NOMO-1 treated with DMSO at 0.1 percent for 48 hours (cell line): ENCODE data around the gene NEO1.
"Not testable (repeated sequence)": the region's sequence is repeated elsewhere in the genome, so short reads cannot be mapped to it uniquely, and the experiment has no call there.

Experiments used
- DNase-seq: peaks from one replicate; lab custom pipeline; 2025; ENCODE audit not compliant: unreplicated experiment; lab: John Stamatoyannopoulos, UW

The NEO1 gene

DNA sequence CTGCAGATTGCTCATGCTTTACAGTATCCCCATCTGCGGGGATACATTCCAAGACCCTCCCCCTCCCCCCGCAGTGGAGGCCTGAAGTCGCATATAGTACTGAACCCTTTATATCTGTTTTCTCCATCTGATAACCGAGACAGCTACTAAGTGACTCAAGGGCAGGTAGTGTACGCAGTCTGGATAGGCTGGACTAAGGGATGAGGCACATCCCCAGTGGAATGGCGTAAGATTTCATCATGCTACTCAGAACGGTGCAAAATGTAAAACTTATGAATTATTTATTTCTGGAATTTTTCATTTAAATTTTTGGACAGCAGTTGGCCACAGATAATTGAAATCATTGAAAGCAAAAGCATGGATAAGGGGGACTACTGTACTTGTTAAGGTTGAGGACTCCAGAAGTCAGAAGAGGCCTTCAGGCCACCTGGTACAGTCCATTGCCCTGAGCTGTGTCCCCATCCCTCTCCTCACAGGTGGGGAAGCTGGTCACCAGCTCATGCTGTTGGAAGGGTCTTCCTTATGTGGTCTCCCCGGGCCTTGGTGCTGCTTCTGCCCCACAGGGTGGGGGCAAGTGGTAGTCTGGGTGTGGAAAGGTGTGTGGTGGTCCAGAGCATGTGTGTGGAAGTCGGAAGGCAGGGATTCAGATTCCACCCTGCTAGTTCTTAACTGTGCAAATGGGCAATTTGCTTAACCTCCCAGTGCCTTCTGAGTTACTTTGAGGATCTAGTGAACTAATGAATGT lies 244.5 kb downstream of the NEO1 start:
- no peak for DNase-seq

DNA sequence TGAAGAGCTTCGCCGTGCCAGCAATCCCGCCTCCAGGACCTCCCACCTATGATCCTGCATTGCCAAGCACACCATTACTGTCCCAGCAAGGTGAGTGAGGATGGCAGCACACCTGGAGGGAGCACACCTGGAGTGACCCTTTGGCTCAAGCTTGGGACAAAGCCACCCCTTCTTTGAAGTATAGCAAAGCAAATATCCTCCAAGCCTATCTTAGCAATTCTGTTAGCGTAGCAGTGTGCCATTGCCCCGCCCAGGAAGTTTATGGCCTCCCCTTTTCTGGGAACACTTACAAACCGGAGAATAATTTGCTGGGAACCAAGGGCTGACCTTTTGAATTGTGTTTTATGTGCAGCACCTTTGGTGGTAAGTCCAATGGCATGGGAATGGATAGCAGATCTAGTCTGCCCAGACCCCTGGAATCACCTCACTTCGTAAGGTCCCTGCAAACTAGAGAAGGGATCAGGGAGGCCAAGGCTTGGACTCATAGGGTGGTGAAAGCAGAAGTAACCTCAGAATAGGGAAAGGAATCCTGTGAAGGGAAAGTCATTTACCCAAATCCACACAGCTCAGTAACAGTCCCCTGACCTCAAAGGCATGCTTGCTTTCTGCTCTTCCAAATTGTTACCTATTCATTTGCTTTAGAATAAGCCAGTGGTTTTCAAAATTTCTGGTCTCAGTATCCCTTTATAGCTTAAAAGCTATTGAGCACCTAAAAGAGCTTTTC lies 246.4 kb downstream of the NEO1 start:
- peak; percentile 18 for DNase-seq

DNA sequence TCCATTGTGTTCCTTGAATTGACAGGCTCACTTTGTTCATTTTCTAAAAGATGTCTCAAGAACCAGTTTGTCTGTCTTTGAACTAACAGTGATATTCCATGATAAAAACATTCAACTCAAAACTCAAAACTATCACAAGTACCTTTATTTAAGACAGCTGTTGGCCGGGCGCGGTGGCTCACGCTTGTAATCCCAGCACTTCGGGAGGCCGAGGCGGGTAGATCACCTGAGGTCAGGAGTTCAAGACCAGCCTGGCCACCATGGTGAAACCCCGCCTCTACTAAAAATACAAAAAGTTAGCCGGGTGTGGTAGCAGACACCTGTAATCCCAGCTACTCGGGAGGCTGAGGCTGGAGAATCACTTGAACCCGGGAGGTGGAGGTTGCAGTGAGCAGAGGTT lies 248.0 kb downstream of the NEO1 start:
- not testable (repeated sequence) for DNase-seq

DNA sequence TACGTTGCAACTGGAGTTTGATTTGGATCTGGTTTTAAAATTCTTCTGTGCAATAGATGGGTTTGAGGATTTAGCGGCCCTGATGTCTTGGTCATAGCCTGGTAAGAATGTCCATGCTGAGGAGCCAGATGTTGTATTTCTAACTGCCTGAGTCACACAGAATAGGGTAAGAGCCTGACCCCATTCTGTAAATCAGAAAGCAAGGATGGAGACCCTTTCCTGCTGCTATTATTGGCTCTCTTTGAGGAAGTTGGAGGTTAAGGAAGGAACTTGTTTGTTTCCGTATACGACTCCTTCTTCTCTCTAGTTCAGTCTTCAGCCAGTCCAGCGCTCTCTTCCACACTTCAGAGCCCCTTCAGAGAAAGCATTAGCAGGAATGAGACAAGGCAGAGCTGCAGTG lies 251.4 kb downstream of the NEO1 start:
- DNase-seq = peak; percentile 70

DNA sequence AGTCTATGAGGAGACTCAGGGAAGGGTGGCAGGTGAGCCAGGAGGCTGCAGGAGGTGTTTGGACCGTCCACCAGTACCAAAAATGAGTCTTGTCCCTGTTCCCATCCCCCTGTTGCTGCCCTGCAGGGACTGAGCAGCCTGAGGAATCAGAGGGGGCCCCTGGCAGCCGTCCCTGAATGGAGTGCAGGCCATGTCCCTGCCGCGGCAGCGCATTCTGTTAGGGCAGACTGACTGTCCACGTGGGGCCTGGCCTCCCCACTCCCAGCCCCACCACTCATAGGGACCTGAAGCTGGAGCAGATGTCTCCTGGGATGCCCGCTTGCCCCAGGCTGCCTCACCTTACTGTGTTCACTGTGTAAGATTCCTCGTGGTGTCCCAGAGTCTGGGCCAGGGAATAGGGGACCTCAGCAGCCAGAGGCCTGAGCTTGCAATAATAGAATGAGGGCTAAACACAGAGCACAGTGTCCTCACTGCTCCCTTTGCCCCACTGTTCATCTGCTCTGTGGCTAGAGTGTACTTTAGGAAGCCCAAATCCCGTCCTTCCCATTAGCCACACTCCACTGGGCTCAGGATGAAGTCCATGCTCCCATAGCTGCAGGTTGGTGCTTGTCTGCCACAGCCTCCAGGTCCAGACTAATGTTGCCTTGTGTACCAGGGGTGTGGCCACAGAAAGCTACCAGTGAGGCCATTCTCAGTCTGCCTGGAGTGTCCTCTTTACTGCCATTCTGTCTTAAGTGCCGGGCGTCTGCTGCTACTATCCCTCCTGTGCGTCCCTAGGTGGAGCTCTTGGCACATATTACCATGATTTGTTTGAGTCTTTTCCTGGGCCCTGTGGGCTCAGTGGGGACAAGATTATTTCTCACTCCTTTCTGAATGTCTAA lies 253.3 kb downstream of the NEO1 start:
- peak; percentile 94 for DNase-seq

DNA sequence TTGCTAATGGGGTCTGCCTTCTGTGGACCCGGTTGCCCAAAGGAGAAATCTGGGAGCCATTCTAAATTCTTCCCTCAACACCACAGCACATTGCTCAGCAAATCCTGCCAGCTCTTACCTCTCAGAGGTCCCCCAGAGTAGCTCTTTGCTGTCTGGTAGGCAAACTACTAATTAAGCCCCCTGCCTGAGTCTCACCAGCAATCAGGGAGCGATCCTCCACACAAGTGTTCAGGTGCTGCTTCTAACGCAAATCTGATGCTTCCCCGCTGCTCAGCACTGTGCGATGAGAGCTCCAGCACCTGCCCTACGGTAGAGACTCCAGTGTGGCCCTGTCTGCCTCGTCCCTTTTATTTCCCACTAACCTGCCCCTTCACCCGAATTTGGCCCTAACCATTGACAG lies 256.0 kb downstream of the NEO1 start:
- DNase-seq = no peak

DNA sequence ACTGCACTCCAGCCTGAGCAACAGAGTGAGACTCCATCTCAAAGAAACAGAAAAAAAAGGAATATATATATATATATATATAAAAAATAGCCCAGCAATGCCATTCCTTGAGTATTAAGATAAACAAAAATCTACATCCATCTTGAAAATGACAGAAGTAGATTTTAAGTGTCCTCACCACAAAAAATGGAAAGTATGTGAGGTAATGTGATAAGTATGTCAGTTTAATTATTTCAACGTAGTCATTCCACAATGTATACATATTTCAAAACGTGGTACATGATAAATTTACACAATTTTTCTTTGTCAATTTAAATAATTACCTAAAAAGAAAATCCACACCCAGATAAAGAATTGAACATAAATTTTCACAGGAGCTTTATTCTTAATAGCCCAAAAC lies 261.6 kb downstream of the NEO1 start:
- no peak for DNase-seq

DNA sequence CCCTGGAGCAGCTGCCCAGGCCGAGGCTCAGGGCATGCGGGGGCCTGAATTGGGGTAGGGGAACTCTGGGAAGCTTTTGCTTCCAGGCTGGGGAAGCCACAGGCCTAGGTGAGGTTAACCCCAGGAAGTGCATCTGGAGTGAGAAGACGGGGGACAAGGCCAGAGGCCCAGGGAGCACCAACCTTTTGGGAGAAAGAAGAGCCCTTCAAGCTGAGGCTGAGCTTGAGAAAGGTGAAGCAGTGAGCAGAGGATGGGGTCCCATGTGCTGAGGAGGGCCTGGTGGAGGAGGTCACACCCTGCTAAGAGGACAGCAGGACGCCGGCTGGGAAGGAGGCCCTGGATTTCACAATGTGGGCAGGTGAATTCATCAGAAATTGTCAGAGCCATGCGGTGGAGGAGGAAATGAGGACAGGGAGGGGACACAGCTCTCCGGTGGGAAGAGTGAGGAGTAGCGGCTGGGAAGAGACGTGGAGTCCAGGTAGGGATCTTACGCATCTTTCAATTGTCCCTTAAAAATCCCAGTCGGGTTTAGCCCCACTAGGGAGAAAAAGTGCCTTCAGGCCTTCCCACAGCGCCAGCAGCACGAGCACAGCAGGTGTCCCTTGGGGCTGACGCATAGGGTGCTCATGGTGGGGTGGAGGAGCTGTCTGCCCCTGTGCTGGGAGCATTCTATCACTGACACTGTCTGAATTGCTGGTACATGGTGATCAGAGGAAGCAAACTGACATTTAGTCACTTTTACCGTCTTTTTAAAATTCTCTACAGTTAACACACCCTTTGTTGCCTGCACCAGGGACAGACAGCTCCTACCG lies 265.6 kb downstream of the NEO1 start:
- DNase-seq = no peak

DNA sequence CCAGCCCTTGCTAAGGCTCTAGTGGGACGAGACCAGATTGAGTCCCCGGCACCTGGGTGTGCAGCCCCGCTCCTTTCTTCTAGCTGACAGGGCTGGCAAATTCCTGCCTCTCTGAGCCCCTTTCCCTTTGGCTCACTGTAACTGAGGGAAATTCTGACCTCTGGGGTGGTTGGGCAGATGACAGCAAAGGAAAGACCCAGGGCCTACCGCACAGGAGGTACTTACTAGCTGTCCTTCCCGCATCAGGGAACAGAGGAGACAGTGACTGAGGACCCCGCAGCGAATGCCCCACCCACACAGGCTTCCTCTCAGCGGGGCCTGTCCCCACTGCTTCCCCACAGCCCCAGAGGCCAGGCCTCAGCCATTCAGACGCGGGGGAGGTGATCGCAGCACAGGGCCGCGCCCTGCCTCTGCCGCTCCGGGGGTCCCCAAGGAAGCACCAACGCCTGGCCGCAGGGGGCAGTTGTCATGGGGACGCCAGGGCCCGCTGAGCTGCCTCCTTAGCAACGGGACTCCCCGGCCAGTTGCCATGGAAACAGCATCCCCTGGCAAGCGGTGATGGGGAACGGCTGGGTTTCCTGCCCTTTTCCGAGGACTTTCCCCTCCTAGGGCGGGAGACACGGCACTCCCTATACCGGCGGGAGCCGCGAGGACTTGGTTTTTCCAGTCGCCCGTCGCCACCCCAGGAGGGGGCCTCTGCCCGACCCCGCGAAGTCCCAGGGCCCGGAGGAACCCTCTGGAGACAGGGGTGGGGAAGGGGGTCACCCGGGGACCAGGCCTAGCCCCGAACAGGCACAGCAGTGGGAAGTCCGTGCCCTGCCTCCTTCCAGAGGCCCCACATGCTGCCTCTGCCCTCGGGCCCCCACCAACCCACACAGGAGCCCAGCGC lies 266.4 kb downstream of the NEO1 start:
- no peak for DNase-seq

DNA sequence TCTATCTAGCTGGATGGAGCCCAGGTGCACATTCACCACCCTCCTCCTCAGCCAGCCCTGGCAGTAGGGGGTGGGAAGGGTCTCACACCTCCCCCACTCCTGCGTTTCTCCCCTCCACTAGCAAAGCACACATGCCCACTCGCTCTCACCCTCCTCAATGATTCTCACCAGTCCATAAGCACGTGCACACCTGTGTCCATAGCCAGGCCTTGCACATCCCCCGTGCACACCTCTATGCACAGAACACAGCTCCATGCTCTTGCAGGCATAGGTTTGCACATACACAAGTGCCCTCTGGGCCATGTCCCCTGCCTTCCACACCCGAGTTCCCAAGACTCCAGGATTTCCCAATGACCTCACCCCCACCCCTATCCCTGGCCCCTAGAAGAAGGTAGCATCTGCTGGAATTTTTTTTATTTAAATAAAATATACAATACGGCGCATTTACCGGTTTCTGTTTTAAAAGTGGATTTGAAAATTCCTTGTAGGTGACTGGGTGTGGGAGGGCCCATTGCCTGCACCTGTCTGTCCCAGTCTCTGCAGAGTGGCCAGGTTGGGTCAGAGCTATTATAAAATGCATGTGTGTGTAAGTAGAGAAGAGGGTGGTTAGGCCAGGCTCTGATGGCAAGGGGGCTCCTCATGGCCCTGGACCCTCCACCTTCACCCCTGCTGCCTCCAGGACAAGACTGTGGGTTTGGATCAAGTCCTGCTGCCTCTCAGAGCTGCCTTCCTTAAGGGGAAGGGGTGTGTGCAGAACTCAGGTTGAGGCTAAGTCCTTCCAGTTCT lies 267.4 kb downstream of the NEO1 start:
- no peak for DNase-seq

DNA sequence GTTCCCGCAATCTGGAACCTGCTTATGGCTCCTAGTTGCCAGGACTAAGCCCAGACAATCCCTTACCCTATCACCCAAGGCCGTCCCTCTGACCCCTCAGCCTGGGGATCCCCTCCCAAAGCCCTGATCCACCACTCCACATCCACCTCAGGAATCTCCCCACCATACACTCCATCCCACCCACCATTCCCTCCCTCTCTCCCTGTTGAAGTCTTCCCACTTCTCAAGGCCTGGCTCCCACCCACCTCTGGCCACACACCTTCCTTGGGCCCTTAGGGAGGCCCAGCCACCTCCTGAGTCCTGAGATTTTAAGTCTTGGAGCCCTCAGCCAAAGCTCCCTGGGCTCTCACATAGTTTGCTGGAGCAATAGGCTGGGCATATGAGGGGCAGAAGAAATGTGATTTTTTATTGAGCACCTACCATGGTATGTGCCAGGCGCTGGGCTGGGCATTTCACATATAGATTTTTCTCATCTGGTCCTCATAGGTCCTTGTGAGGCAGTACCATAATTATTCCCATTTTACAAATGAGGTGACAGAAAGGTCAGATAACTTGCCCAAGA lies 268.4 kb downstream of the NEO1 start:
- DNase-seq = no peak

DNA sequence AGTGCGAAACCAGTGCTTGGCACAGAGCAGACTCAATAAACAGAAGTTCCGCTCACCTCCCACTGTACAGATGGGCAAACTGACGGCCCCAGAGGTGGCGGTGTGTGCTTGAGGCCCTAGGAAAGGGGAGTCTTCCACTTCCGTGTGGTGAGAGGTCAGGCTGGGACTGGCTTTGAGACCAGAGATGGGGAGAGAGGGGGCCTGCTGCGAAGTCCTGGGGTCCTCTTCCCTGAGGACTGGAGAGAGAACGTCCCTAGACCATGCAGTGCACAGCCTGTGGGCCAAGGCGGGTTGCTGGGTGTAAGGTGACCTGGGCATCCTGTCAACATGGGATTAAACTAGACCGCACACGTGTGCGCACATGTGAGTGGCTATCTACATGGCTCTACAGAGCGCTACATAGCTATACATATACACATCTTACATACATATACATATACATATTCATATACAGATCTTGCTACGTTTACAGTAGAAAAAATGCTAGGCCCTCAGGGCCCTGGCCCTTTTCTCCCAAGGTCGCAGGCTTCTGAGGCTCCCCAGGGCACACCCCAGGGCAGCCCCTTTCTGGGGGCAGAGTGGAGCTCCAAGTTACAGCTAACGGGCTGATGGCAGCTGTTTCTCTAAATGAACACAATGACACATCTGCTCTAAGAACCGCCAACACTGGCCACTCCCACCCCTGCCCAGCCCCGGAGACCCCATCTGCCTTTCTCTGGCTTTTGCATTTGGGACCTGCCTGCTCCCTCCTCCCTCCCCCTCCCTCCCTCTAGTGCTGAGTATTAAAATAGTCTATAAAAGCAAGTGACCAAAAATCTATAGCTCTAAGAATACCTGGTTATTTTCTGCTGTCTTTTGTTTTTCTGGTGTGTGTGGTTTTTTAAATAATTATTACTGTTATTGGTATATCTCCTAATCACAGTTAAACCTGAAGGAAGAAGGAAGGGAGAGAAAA lies 269.5 kb downstream of the NEO1 start:
- DNase-seq = no peak

DNA sequence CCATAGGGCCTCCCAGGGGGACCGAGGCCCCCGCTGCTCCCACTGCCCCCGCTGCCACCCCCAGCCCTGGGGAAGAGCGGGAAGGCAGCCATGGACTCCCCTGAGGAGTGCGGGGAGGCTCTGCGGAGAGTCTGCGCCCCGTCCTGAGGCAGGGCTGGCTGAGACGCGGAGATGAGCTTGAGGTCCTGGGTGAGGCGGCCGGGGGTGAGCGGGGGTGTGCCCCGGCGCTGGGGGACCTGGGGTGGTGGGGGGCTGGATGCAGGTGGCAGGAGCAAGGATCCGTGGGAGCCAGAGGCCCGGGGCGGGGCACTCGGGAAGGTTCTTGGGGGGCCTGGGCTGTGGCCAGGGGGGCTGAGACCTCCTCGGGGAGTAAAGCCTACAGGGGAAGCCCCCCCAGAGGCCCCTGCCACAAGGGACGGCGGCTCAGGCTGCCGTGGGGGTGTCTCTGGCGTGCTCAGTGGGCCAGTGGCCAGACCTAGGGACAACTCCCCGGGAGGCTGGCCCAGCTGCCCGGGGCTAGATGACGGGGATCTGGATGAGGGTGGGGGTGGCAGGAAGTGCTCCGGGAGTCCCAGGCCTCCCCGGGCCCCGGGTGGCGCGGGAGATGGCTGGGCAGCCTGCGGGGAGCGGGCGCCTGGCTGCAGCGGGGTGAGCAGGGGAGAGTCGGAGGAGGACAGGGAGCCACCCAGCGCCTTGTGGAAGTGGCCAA lies 270.6 kb downstream of the NEO1 start:
- DNase-seq = no peak

DNA sequence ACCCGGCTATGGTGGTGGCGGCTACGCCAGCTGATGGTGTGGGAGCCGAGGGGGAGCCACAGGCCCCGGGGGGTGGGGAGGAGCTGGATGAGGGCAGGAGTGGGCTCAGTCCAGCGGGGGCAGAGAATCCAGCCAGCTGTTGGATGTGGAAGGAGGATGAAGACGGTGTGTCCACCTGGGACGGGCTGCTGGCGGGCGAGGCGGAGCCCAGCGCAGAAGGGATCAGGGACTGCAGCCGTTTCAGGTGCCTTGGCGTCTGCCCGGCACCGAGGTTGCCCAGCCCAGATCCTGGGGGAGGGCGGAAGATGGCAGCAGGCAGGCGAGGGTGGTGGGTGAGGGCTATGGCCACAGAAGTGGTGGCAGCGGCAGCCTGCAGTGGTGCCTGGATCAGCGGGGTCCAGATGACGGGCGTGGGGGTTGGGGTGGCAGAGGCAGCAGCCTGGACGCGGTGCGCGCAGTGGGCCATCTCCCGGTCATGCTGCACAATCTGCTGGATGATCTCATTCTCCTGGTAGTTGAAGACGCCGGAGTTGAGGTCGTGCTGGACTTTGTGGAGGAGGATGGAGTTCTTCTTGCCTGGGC lies 271.2 kb downstream of the NEO1 start:
- DNase-seq = no peak

DNA sequence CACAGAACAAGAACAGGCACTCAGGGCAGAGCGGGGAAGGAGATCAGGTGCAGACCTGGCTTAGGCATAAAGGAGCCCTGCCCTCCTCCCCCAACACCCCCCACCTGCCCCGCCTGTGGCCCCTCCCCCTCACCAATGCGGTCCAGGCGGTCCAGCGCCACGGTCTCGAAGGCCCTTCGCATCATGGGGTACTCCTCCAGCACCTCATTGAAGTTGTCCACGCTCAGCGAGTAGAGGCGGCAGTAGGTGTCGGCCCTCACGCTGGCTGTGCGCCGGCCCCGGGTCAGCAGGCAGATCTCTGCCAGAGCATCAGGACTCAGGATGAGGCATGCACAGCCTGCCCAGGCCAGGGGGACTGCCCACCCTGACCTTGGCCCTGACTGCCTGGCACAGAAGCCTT lies 271.7 kb downstream of the NEO1 start:
- DNase-seq = no peak

DNA sequence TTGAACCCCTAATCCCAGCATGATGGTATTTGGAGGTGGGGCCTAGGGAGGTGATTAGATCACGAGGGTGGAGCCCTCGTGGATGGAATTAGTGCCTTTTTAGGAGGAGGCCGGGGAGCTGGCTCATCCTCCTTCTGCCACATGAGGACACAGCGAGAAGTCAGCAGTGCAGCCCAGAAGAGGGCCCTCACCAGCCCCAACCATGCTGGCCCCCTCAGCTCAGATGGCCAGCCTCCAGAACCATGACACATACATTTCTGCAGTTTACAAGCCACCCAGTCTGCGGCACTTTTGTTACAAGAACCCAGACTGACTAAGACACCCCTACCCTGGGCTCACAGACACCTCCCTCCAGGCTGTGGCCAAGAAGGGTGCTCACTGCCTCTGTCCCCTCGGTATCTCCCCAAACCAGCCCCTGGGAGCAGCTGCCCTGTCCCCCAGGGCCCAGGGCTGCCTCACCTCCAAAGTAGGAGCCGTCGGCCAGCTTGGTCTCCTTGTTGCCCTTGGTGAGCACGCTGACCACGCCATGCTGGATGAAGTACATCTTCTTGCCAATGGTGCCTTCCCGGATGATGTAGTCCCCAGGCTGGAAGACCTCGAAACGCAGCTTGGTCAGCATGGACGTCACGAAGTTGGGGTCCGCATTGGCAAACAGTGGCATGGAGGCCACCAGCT lies 272.4 kb downstream of the NEO1 start:
- DNase-seq = no peak
